ENCODE data around the gene FNBP1L. TPM values are rescaled to one million over a fixed set of nuclear protein-coding genes. Genes with fewer than 3 reads are reported as not detected.

Gene FNBP1L
- total and polyA plus RNA-seq, 3 donors from 2014 or later = 21.9 to 54.4 (median 46.5) TPM

- H3K27me3 ChIP-seq = no peaks in the 10 kb centered on the region
- TF ChIP-seq POLR2A (IDR thresholded peaks at IDR 0.05) (no peak), CTCF (IDR thresholded peaks at IDR 0.05) (no peak)
- no peaks in the 10 kb centered on the region for H3K9me3 ChIP-seq
- WGBS, 2 donors = 59 to 60% methylated on average over 7 of the region's 7 CpGs
- H3K4me1 ChIP-seq = peaks cover 15% of the 10 kb centered on the region
- intact Hi-C loops (cut with DNase I; ENCODE audit: low total_unique reads) = no loop called here
- no peaks in the 10 kb centered on the region for H3K36me3 ChIP-seq (ENCODE audit: low read depth, missing control alignments)
- DNase-seq = no peak
- peak overlapping the region in 1 of 2 donors; percentile 10 for H3K27ac ChIP-seq
- no peak overlapping the region for H3K4me3 ChIP-seq
Measured at GRCh38 chr1:93554883-93555872, 107.3 kb downstream of the FNBP1L start.

- Histone ChIP-seq H3K27ac (no peak overlapping the region), H3K27me3 (no peaks in the 10 kb centered on the region), H3K4me1 (peaks cover 15% of the 10 kb centered on the region), H3K4me3 (no peak overlapping the region), H3K9me3 (no peaks in the 10 kb centered on the region), H3K36me3 (ENCODE audit: low read depth, missing control alignments) (no peaks in the 10 kb centered on the region)
- intact Hi-C loops (cut with DNase I; ENCODE audit: low total_unique reads) = no loop called here
- TF ChIP-seq CTCF (IDR thresholded peaks at IDR 0.05) = no peak
- no peak for TF ChIP-seq POLR2A (IDR thresholded peaks at IDR 0.05)
- 95 to 97% methylated on average over 2 of the region's 2 CpGs for WGBS, 2 donors
- no peak for DNase-seq
Measured at GRCh38 chr1:93556291-93556690, 108.4 kb downstream of the FNBP1L start.

- Histone ChIP-seq H3K9me3 (no peaks in the 10 kb centered on the region), H3K27me3 (no peaks in the 10 kb centered on the region), H3K4me3 (no peak overlapping the region), H3K27ac (no peak overlapping the region), H3K4me1 (peaks cover 8% of the 10 kb centered on the region), H3K36me3 (ENCODE audit: low read depth, missing control alignments) (no peaks in the 10 kb centered on the region)
- TF ChIP-seq POLR2A (IDR thresholded peaks at IDR 0.05) (no peak), CTCF (IDR thresholded peaks at IDR 0.05) (no peak)
- DNase-seq = no peak
- intact Hi-C loops (cut with DNase I; ENCODE audit: low total_unique reads) = no loop called here
- WGBS, 2 donors = 84 to 85% methylated on average over 2 of the region's 2 CpGs
Measured at GRCh38 chr1:93559045-93559444, 111.1 kb downstream of the FNBP1L start.

- Histone ChIP-seq H3K27ac (no peak overlapping the region), H3K4me1 (peaks cover 2% of the 10 kb centered on the region), H3K27me3 (no peaks in the 10 kb centered on the region), H3K36me3 (ENCODE audit: low read depth, missing control alignments) (no peaks in the 10 kb centered on the region), H3K9me3 (no peaks in the 10 kb centered on the region), H3K4me3 (no peak overlapping the region)
- intact Hi-C loops (cut with DNase I; ENCODE audit: low total_unique reads) = no loop called here
- TF ChIP-seq CTCF (IDR thresholded peaks at IDR 0.05) (no peak), POLR2A (IDR thresholded peaks at IDR 0.05) (no peak)
- DNase-seq = no peak
Measured at GRCh38 chr1:93559695-93560094, 111.8 kb downstream of the FNBP1L start.

Data from testis (tissue), 3 donors.